CD4-positive, alpha-beta T cell treated with Interleukin-17A for 4 hours (primary cell): ENCODE data around the gene PLXDC2.

Experiments
- DNase-seq: peaks from one replicate; pipeline ENCODE4 v3.0.0-alpha.2; 2020; ENCODE audit warnings: mixed read lengths

PLXDC2 gene

DNA sequence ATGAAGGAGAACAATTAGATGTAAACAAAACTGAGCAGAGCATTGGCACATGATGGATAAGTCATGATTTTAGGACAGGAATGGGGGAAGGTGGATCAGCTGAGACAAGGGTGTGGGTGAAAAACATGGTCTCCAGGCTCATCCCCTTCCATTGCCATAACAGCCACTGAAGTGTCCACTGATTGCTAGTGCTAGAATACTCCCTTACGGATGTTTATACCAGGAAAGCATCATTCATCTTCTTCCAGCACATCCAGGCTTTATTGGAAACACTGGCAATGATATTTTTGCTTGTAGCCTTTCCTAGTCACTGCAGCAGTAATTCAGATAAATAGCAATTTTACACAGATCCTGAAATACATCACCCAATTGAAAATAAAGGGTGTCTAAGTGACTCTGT is 259.5 kb downstream of the PLXDC2 start:
- DNase-seq = no peak

DNA sequence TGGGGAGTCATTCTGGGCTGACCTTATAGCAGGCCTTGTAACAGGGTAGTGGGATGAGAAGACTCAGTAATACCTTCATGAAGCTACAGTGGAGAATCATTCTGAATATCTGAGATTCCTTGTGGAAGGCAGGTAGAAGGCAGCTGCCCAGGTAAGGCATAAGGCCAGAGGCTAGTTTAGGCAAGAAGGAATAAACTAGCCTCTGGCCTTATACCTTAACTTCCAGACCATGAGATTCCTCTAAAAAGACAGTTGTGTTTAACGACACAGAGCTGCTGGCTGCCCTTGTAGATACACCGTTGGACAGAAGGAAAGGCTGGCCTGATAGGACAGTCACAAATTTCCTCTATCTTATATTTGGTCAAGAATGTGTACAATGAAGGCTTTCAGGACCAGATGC is 268.2 kb downstream of the PLXDC2 start:
- no peak for DNase-seq

GRCh38 chr10:20085115-20085514 is 268.9 kb downstream of the PLXDC2 start:
- DNase-seq = no peak

DNA sequence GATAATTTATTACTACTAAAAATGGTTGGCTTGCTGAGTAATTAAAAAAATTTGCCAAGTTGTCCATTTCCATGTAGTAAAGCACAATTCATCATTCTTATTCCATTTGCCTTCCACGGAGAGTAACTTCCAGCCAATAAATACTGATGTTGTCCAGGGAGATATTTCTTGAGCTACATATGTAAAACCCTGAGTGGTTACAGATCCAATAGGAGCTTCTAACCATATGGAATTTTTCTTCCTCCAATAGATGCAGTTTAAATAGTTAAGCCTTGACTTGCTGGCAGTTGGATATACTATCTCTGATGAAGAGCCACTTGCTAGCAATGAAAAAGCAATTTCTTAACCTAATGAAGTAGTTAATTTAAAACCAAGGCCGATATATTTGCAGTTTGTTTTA is 271.1 kb downstream of the PLXDC2 start:
- DNase-seq = no peak

DNA sequence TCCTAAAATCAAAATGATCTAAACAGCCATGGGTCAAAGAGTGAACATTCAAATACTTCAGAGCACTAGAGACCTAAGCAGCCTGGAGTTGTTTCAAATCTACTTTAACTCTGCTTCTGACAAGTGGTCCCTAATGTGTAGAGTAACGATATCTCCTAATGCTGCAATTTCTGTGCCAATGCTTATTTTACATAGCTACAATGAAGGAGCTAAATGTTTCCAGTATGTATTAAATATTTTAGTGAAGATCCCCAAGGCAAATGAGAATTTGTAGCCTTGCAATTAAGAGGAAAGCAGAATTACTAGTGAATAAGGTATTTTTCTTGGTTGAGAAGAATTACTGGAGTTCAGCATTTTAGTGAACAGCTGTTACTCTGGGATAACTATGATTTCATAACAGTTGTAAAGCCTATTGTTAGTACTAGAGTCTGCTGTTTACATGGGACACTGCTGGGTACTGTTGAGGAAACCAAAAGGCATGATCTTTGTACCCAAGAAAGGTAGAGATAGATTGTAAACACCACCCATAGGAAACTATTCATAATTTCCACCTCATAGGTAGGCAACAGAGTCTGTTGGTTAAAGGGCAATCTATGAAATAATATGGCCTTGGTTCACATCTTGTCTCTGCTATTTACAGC is 271.9 kb downstream of the PLXDC2 start:
- no peak for DNase-seq

DNA sequence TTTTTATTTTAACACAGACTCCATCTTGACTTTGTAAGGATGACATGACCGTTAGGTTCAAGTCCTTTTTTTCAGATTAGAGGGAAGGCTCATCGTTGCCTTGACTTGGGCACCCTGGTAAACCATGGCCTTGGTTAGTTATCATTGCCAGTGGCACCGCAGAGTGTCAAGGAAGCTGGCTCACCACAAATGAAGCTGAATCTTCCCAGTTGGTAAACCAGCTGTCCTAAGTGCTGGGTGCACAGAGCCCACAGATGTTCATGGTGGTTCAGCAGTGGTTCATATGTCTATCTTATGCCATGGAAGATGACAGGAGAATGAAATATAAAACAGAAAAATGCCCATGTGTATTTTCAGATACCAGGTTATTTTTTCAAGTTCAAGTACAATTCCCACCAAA is 273.6 kb downstream of the PLXDC2 start:
- no peak for DNase-seq

- no peak for DNase-seq
Measured at GRCh38 chr10:20090831-20091230, 274.6 kb downstream of the PLXDC2 start.

DNA sequence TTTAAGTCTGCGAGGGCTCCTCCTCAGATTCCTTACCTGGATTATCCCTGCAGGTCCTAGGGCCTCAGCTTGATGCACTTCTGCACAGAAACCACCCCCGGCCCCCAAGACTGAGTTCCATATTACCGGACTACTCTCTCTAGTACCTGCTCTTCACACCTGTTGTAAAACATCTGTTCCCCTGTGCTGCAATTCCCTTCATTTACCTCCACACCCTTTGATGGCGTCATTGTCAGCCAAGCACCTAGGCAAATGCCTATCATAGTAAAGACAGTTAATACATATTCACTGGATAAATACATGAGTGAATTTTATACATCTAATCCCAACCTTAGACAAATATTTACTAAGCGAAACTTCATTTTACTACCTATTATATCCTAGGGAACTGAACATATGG is 275.5 kb downstream of the PLXDC2 start:
- no peak for DNase-seq

DNA sequence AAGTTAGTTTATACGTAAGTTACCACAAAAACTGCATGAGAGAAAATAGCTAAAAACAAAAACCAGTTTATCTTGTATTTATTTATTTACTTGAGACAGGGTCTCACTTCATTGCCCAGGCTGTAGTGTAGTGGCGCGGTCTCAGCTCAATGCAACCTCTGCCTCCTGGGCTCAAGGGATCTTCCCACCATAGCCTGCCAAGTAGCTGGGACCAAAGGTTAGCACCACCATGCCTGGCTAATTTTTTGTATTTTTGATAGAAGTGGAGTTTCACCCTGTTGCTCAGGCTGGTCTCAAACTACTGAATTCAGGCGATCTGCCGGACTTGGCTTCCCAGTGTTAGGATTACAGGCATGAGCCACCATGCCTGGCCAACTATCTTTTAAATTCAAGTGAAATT is 277.4 kb downstream of the PLXDC2 start:
- DNase-seq = no peak

DNA sequence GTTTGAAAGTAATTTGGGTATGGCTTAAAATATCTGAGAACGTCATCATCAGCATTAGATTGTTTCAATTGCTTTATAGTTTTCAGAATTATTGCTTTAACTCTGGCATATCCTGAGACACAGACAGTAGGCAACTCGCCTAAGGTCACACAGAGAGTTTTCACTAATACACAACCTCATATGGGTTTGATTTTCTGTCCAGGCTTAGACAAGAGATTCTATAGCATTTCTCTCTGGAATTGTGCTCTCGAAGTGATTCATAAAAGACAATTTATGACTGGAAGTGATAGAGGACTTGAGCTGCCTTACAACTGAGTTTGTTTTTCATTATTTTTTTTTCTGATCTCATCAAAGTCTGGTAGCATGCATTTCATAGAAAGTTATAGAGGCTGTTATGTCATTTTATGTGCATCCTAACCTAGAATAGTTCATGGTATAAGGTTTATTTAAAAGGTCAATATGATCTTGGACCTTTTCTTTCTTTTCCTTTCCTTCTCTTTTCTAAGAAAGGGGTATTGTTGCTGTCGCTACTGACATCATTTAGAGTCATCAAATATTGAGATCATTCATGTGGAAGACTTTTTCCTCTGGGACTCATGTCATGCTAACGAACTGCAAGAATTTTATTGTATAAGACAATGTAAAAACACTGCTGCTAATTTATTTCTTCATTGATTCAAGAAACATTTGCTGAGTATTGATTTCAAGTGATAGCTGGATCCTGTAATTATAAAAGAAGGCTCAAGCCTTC is 278.2 kb downstream of the PLXDC2 start:
- DNase-seq = no peak

DNA sequence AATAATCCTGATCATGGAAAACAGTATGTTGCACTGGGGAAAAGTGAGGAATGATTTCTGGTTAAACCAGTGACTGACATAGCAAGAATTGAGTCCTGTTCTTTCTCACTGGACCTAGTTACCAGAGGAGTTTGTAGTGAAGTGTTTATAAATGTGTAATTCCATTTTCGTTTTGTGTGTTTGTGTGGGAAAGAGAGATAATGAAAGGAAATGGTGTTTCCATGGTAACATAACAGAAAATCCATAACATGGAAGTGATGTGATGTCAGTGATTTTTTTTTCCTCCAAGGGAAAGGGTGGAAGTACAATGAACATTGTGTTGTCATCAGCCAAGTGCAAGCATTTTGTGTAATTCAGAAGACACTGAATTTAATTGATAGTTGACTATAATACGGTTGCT is 283.9 kb downstream of the PLXDC2 start:
- DNase-seq = no peak

DNA sequence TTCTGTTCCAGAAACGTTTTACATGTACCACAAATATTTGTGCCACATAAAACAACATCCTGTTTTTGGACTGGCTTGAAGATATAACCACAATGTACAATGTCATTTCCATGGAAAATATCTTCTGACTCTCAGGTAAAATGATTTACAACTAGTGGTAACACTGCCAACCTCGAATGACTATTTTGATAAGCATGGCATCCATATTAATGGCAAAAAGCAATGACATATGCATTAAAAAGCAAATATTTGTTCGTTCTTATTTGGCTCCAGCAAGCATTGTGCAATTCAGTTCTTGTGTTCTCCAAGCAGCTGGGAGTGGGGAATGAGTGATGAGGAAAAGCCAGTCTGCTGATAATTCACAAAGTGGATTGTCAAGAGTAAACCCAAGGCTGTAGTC is 289.0 kb downstream of the PLXDC2 start:
- DNase-seq = no peak

- no peak for DNase-seq
Measured at GRCh38 chr10:20105931-20106330, 289.7 kb downstream of the PLXDC2 start.

GRCh38 chr10:20108021-20108420 is 291.8 kb downstream of the PLXDC2 start:
- DNase-seq = no peak

DNA sequence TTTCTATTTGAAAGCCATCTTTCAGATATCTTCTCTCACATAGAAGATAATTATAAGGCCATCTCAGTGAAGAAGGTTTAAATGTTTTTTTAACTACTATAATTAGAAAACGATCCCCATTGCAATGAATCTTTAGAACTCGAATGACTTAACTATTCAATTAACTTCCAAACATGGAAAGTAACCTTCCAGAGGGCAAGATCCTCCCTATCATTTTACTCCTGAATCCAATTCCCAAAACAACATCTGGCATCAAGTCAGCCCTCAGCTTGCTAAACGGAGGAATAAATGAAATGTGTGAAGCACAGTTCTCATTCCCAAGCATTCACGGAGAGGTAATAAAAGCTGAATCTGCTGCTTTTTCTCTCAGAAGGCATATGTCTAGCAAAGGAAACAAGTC is 293.4 kb downstream of the PLXDC2 start:
- DNase-seq = no peak

GRCh38 chr10:20110125-20111100 is 294.2 kb downstream of the PLXDC2 start:
- no peak for DNase-seq

DNA sequence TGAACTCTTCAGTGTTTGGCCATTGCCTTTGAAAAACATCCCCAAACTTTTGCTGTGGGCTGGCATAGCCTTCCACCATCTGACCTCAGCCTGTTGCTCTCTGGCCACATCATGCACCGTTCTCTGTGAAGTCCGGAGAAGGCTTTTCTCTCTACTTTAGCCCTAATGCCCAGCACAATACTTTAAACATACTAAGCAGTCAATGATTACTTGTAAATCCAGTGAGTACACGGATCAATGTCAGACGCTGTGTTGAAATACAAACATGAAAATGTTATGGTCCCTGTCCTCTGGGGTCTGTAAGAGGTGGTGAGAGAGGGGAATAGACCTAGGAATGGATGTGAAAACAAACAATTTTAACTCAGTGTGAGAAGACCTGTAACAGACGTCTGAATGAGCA is 297.9 kb downstream of the PLXDC2 start:
- no peak for DNase-seq

DNA sequence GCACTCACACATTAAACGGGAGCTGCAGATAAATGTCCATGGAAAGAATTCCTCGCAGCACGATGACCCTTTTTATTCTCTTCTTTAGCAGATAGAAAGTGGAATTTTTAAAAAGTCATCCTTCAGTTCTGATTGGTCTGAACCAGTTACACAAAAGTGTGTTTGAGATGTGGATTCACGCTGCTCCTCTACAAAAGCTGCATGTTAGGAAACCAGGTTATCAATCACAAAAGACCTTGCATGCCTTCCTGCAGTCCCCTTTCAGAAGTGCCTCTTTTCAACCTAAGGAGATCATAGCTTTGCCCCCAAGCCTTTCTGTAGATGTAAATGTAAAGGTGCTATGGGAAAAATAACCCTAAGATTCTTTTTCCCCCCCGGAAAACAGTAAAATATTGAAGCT is 299.7 kb downstream of the PLXDC2 start:
- DNase-seq = no peak

- no peak for DNase-seq
Measured at GRCh38 chr10:20117471-20117870, 301.2 kb downstream of the PLXDC2 start.

GRCh38 chr10:20118119-20118518 is 301.9 kb downstream of the PLXDC2 start:
- no peak for DNase-seq

DNA sequence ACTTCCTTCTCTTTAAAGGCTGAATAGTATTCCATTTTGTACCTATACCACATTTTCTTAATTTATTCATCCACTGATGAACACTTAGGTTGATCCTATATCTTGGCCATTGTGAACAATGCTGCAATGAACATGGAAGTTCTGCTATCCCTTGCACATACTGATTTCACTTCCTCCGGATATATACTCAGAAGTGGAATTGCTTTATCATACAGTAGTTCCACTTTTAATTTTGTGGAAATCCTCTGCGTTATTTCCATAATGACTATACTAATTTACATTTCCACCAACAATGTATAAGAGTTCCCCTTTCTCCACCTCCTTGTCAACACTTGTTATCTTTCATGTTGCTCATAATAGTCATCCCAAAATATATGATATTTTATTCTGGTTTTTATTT is 312.6 kb downstream of the PLXDC2 start:
- no peak for DNase-seq

- DNase-seq = no peak
Measured at GRCh38 chr10:20132816-20133215, 316.6 kb downstream of the PLXDC2 start.

DNA sequence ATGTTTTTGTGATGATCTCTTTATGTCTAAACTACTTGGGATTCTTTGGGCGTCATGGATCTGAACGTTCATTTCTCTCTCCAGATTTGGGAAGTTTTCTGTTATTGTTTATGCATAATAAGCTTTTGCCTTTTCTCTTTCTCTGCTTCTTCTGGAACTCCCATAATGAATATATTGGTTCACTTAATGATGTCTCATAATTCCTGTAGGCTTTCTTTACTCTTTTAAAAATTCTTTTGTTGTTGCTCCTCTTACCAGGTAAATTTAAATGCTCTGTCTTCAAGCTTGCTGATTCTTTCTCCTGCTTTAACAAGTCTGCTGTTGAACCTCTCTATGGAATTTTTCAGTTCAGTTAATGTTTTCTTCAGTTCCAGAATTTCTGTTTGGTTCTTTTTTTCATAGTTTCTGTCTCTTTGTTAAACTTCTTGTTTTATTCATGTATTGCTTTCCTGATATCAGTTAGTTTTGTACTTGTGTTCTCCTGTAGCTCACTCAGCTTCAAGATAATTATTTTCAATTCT is 317.5 kb downstream of the PLXDC2 start:
- no peak for DNase-seq
